Endothelial cell of umbilical vein (primary cell): ENCODE data around the gene USP12. TPM values are rescaled to one million over a fixed set of nuclear protein-coding genes. Genes with fewer than 3 reads are reported as not detected.

Experiments
- BruUV-seq: library from RNA; stranded (reverse); fragments of 400-500 nt; replicated peaks from 2 replicates; lab custom pipeline; 2021; lab: Mats Ljungman, UMichigan
- CTCF ChIA-PET: fragments of 300-600, 350-600 bp; sonication (Branson Sonifier 250); formaldehyde crosslinking; loops from one replicate; lab custom pipeline; 2021; ENCODE audit warnings: antibody characterized with exemption, inconsistent platforms; lab: Charles Lee
- POLR2A ChIA-PET: fragments of 300-600, 350-600 bp; sonication (Branson Sonifier 250); formaldehyde crosslinking; loops from one replicate; lab custom pipeline; 2021; ENCODE audit warnings: antibody characterized with exemption, inconsistent platforms; lab: Charles Lee
- DNase-seq: peaks from one replicate; pipeline ENCODE4 v3.0.0-alpha.2; 2011; ENCODE audit warnings: low read depth, low spot score
- FAIRE-seq: peaks from 2 replicates; lab custom pipeline; 2011; peaks lifted over from hg19 to GRCh38; lab: Jason Lieb, UNC
- H2AFZ ChIP-seq: 2 replicates; pipeline ENCODE4 v1.6.0; 2012; ENCODE audit warnings: low read depth, low read length, control low read depth, inconsistent platforms
- H3K27ac ChIP-seq: 2 replicates; pipeline ENCODE4 v1.5.1; 2011; ENCODE audit warnings: low read depth, mild to moderate bottlenecking, control low read depth, low read length, moderate library complexity; ENCODE audit not compliant: insufficient read depth
- H3K27me3 ChIP-seq, 2 experiments: 2 replicates each; pipeline versions ENCODE4 v1.6.0 to v1.6.1; 2011; ENCODE audit warnings: low read length in 2 of 2, mixed read lengths in 1 of 2; ENCODE audit not compliant: control insufficient read depth in 2 of 2, insufficient read depth in 2 of 2
- H3K36me3 ChIP-seq, 2 experiments: 2 replicates in 1 of 2; 3 replicates in 1 of 2; pipeline ENCODE4 v1.5.1; 2011; ENCODE audit warnings: low read length in 2 of 2, mild to moderate bottlenecking in 1 of 2, moderate library complexity in 1 of 2; ENCODE audit not compliant: control insufficient read depth in 2 of 2, insufficient read depth in 2 of 2; ENCODE audit errors: extremely low read depth in 1 of 2
- H3K4me1 ChIP-seq: 3 replicates; pipeline ENCODE4 v1.5.1; 2011; ENCODE audit warnings: mild to moderate bottlenecking, low read length; ENCODE audit not compliant: control insufficient read depth, insufficient read depth; ENCODE audit errors: extremely low read depth
- H3K4me2 ChIP-seq: 2 replicates; pipeline ENCODE4 v1.6.1; 2011; ENCODE audit warnings: low read length, control low read depth, mixed read lengths; ENCODE audit not compliant: insufficient read depth
- H3K4me3 ChIP-seq, 3 experiments: fragments of 200-600 bp in 1 of 3; sonication (generic), shearing (Covaris generic) in 1 of 3; replicated peaks in 1 of 3; 2 replicates each; pipeline ENCODE4 v1.5.1; 2011 to 2016; ENCODE audit warnings: control low read depth in 3 of 3, low read length in 3 of 3, mild to moderate bottlenecking in 2 of 3, inconsistent platforms in 1 of 3, low read depth in 1 of 3, moderate library complexity in 1 of 3; ENCODE audit not compliant: insufficient read depth in 1 of 3
- H3K79me2 ChIP-seq: 2 replicates; pipeline ENCODE4 v1.6.0; 2012; ENCODE audit warnings: low read length, inconsistent platforms; ENCODE audit not compliant: control insufficient read depth, insufficient read depth
- H3K9ac ChIP-seq: replicated peaks from 2 replicates; pipeline ENCODE3; 2011; ENCODE audit warnings: low read length, control low read depth; ENCODE audit not compliant: insufficient read depth; ENCODE audit errors: extremely low read depth
- H3K9me1 ChIP-seq: replicated peaks from 3 replicates; pipeline ENCODE4 v1.6.0; 2011; ENCODE audit warnings: mild to moderate bottlenecking, low read length; ENCODE audit not compliant: control insufficient read depth, insufficient read depth; ENCODE audit errors: extremely low read depth
- H3K9me3 ChIP-seq: replicated peaks from 2 replicates; pipeline ENCODE4 v1.5.1; 2012; ENCODE audit warnings: low read length, inconsistent platforms; ENCODE audit not compliant: control insufficient read depth, insufficient read depth
- H4K20me1 ChIP-seq: replicated peaks from 2 replicates; pipeline ENCODE3; 2011; ENCODE audit warnings: mild to moderate bottlenecking, low read length; ENCODE audit not compliant: control insufficient read depth, insufficient read depth; ENCODE audit errors: extremely low read depth
- EZH2 ChIP-seq: IDR thresholded peaks from 2 replicates; pipeline ENCODE4 v1.6.1; 2012; ENCODE audit warnings: borderline replicate concordance, low read depth, mild to moderate bottlenecking, moderate library complexity, low read length, inconsistent platforms; ENCODE audit not compliant: severe bottlenecking
- FOS ChIP-seq: IDR thresholded peaks from 2 replicates; pipeline ENCODE4 v1.6.1; 2011; ENCODE audit warnings: mild to moderate bottlenecking, low read length, moderate library complexity, borderline replicate concordance; ENCODE audit not compliant: insufficient read depth
- GATA2 ChIP-seq: IDR thresholded peaks from 2 replicates; pipeline ENCODE4 v1.7.0; 2011; ENCODE audit warnings: low read depth, mild to moderate bottlenecking, moderate library complexity, mixed read lengths, low read length; ENCODE audit not compliant: insufficient read length, insufficient read depth
- JUN ChIP-seq: IDR thresholded peaks from 2 replicates; pipeline ENCODE4 v1.6.1; 2011; ENCODE audit warnings: borderline replicate concordance, low read depth; ENCODE audit not compliant: insufficient read length, insufficient read depth
- MYC ChIP-seq: IDR thresholded peaks from one replicate; pipeline ENCODE4 v1.6.1; 2011; ENCODE audit warnings: mild to moderate bottlenecking, low read depth, low read length
- POLR2A ChIP-seq: IDR thresholded peaks from 2 replicates; pipeline ENCODE4 v1.6.1; 2012; ENCODE audit warnings: low read depth, mild to moderate bottlenecking, control low read depth, low read length
- POLR2AphosphoS5 ChIP-seq: IDR thresholded peaks from 2 replicates; pipeline ENCODE4 v1.6.1; 2012; ENCODE audit warnings: low read depth, mild to moderate bottlenecking, control low read depth, low read length, moderate library complexity; ENCODE audit not compliant: insufficient read depth
- dilution Hi-C: fragments of 300-500 bp; cut with MboI; formaldehyde crosslinking; loops from one replicate; pipeline ENCODE4 v1.15.0; 2019; ENCODE audit warnings: low sequenced_read_pairs; ENCODE audit not compliant: extremely low pct_ligation_motif_present
- intact Hi-C: fragments of 100-400 bp; cut with micrococcal nuclease; formaldehyde crosslinking; loops from one replicate; pipeline ENCODE4 v1.10.0; 2022
- polyA plus RNA-seq, 4 experiments: library from polyadenylated mRNA; depleted of rRNA in 3 of 4; stranded (reverse) in 3 of 4; unstranded in 1 of 4; fragments of >200 nt; gene quantifications; 2 replicates each; pipeline versions ENCODE4 v1.2.1 to v1.2.3, GENCODE V29; 2011 to 2012; ENCODE audit warnings: missing spikeins in 1 of 4
- total RNA-seq: library from RNA; stranded (reverse); gene quantifications from 2 replicates; pipeline ENCODE4 v1.2.3, GENCODE V29; 2021
- TF ChIP-seq, protein P1 (sequence below), 2 donors: IDR thresholded peaks; 1 replicate in 1 of 2; 2 replicates in 1 of 2; pipeline ENCODE4 v1.5.1; 2011; ENCODE audit warnings: low read length in 2 of 2, mild to moderate bottlenecking in 2 of 2, moderate library complexity in 2 of 2, control low read depth in 1 of 2, inconsistent platforms in 1 of 2, low read depth in 1 of 2; ENCODE audit not compliant: insufficient read depth in 1 of 2; ENCODE audit errors: extremely low read depth in 1 of 2
- TF ChIP-seq, protein P2 (sequence below): IDR thresholded peaks from 2 replicates; pipeline ENCODE4 v1.6.1; 2011; ENCODE audit not compliant: insufficient read depth, insufficient read length

The USP12 gene
- total and polyA plus RNA-seq, 2 donors (not counting 3 experiments of a cell fraction or from before 2014, with no cell fraction given), result 6.2 to 33.4 TPM

DNA sequence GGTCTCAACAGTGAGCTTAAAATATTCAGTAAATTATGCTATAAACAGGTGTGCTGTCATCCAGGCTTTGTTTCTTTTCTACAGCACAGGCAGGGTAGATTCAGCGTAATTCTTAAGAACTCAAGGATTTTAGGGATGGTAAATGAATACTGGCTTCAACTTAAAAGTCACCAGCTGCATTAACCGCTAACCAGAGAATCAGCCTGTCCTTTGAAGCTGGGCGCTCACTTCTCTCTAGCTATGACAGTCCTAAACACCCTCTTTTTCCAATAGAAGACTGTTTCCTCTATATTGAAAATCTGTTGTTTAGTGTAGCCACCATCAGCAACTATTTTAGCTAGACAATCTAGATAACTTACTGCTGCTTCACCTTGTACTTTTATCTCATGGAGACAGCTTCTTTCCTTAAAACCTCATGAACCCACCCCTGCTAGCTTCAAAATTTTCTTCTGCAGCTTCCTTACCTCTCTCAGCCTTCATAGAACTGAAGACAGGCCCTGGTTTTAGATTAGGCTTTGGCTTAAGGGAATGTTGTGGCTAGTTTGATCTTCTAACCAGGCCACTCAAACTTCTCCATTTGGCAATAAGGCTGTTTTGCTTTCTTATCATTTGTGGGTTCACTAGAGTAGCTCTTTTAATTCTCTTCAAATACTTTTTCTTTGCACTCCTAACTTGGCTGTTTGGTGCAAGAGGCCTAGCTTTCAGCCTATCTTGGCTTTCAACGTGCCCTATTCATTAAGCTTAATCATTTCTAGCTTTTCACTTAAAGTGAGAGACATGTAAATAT lies 89.5 kb downstream of the USP12 start:
- CTCF ChIA-PET, result interaction anchor here (1.1 kb wide), 1 partner anchor 12 kb away, joined by 3 read pairs; no protein-coding TSS in a partner anchor
- Histone ChIP-seq H3K79me2 (peaks cover 2% of the 10 kb centered on the region), H3K9me3 (no peaks in the 10 kb centered on the region), H3K27me3 (no peaks in the 10 kb centered on the region), H3K4me3 (no peak overlapping the region), H4K20me1 (no peaks in the 10 kb centered on the region), H3K4me2 (no peak overlapping the region), H3K27ac (no peak overlapping the region), H3K9ac (no peak overlapping the region), H3K9me1 (no peaks in the 10 kb centered on the region), H3K4me1 (no peaks in the 10 kb centered on the region), H3K36me3 (peaks cover 0 to 6% of the 10 kb centered on the region in 2 experiments), H2AFZ (no peak overlapping the region)
- DNase-seq, result no peak
- dilution Hi-C loops, result no loop called here
- POLR2A ChIA-PET, result no interaction called here
- intact Hi-C loops, result no loop called here
- TF ChIP-seq POLR2A, result no peak
- TF ChIP-seq, protein P1, sequence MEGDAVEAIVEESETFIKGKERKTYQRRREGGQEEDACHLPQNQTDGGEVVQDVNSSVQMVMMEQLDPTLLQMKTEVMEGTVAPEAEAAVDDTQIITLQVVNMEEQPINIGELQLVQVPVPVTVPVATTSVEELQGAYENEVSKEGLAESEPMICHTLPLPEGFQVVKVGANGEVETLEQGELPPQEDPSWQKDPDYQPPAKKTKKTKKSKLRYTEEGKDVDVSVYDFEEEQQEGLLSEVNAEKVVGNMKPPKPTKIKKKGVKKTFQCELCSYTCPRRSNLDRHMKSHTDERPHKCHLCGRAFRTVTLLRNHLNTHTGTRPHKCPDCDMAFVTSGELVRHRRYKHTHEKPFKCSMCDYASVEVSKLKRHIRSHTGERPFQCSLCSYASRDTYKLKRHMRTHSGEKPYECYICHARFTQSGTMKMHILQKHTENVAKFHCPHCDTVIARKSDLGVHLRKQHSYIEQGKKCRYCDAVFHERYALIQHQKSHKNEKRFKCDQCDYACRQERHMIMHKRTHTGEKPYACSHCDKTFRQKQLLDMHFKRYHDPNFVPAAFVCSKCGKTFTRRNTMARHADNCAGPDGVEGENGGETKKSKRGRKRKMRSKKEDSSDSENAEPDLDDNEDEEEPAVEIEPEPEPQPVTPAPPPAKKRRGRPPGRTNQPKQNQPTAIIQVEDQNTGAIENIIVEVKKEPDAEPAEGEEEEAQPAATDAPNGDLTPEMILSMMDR (IDR thresholded peaks at IDR 0.05; ENCODE audit: extremely low read depth in 1 of 2, insufficient read depth in 1 of 2, low read depth in 1 of 2, low read length in 2 of 2), result no peak
- no peak for TF ChIP-seq POLR2AphosphoS5
- TF ChIP-seq FOS, result no peak
- TF ChIP-seq MYC, result no peak
- no peak for TF ChIP-seq JUN
- TF ChIP-seq, protein P2, sequence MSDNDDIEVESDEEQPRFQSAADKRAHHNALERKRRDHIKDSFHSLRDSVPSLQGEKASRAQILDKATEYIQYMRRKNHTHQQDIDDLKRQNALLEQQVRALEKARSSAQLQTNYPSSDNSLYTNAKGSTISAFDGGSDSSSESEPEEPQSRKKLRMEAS, result no peak
- no peak for TF ChIP-seq EZH2
- TF ChIP-seq GATA2, result no peak
- no TSS peak for BruUV-seq
- no peak for FAIRE-seq
